Metanephros (tissue), 1 donor: Measurements from ENCODE around the gene SYCP2L. TPM values are rescaled to one million over a fixed set of nuclear protein-coding genes. Genes with fewer than 3 reads are reported as not detected.

ENCODE experiments used
- total RNA-seq: library from RNA; depleted of rRNA; stranded (reverse); fragments of >200 nt; gene quantifications from one replicate; pipeline ENCODE4 v1.2.3, GENCODE V29; 2014

SYCP2L gene
- 3.7 TPM for total RNA-seq

GRCh38 chr6:10886691-10887502, at the start of gene SYCP2L:
TSS of gene SYCP2L (plus strand) at chr6:10887052. CDS start at chr6:10887127, 75 bp downstream.

GRCh38 chr6:10837995-10838793, 48.7 kb upstream of the SYCP2L start, which contains the start of gene MAK:
TSS of gene MAK (minus strand) at chr6:10838539. CDS start at chr6:10830648, 7,891 bp downstream.

Other genes with a start within 250 kb of the SYCP2L start
- 0.47 TPM for gene C6orf52, start 192.4 kb upstream of the SYCP2L start, total RNA-seq
- 8.4 TPM for gene PAK1IP1, start 192.1 kb upstream of the SYCP2L start, total RNA-seq
- gene TMEM14C, start 164.0 kb upstream of the SYCP2L start, total RNA-seq = 78.5 TPM
- 47.9 TPM for gene TMEM14B, start 139.2 kb upstream of the SYCP2L start, total RNA-seq
- 0.53 TPM for gene MAK, start 48.5 kb upstream of the SYCP2L start, total RNA-seq
- not detected for gene GCM2, start 5.0 kb upstream of the SYCP2L start, total RNA-seq
- gene ELOVL2, start 157.3 kb downstream of the SYCP2L start, total RNA-seq = 2.3 TPM
- gene SMIM13, start 206.8 kb downstream of the SYCP2L start, total RNA-seq = 10.7 TPM
- not detected for gene ERVFRD-1, start 224.7 kb downstream of the SYCP2L start, total RNA-seq